PC-3 (cell line): ENCODE results near the gene DDC. TPM values are rescaled to one million over a fixed set of nuclear protein-coding genes. Genes with fewer than 3 reads are reported as not detected.

ENCODE experiments used
- ATAC-seq: fragments of 200-7000 bp; cut with Tn5 transposase; 2 replicates; pipeline ENCODE4 v1.9.1; 2020; ENCODE audit warnings: mild to moderate bottlenecking, moderate library complexity
- BruUV-seq: library from RNA; stranded (reverse); fragments of 400-500 nt; replicated peaks from 2 replicates; lab custom pipeline; 2021; lab: Mats Ljungman, UMichigan
- CTCF ChIA-PET: fragments of 300-600 bp; sonication (Branson Sonifier 250); formaldehyde crosslinking; loops from one replicate; lab custom pipeline; 2022; ENCODE audit warnings: antibody characterized with exemption; lab: Charles Lee
- POLR2A ChIA-PET: fragments of 300-600 bp; sonication (Branson Sonifier 250); formaldehyde crosslinking; loops from one replicate; lab custom pipeline; 2022; ENCODE audit warnings: antibody characterized with exemption; ENCODE audit not compliant: unreplicated experiment; lab: Charles Lee
- DNase-seq: peaks from one replicate; pipeline ENCODE4 v3.0.0-alpha.2; 2015
- H2AFZ ChIP-seq: fragments of 300-600 bp; sonication (generic); 2 replicates; pipeline ENCODE4 v1.6.0; 2016; ENCODE audit warnings: antibody characterized with exemption, low read length
- H3F3A ChIP-seq: fragments of 300-600 bp; sonication (generic); one replicate; pipeline ENCODE4 v1.6.0; 2017; ENCODE audit warnings: antibody characterized with exemption, low read length, control low read depth, mild to moderate bottlenecking; ENCODE audit not compliant: unreplicated experiment
- H3K27ac ChIP-seq: fragments of 300-600 bp; sonication (generic); 2 replicates; pipeline ENCODE4 v1.5.1; 2016; ENCODE audit warnings: mild to moderate bottlenecking, low read length
- H3K27me3 ChIP-seq: fragments of 300-600 bp; sonication (generic); 2 replicates; pipeline ENCODE4 v1.6.1; 2016; ENCODE audit warnings: low read length, mixed read lengths
- H3K36me3 ChIP-seq: fragments of 300-600 bp; sonication (generic); 2 replicates; pipeline ENCODE4 v1.6.1; 2016; ENCODE audit warnings: low read depth, mixed run types, low read length, mixed read lengths
- H3K4me1 ChIP-seq: fragments of 300-600 bp; sonication (generic); 2 replicates; pipeline ENCODE4 v1.5.1; 2016; ENCODE audit warnings: low read length; ENCODE audit not compliant: insufficient read depth
- H3K4me2 ChIP-seq: fragments of 300-600 bp; sonication (generic); 2 replicates; pipeline ENCODE4 v1.6.0; 2016; ENCODE audit warnings: low read length
- H3K4me3 ChIP-seq: fragments of 300-600 bp; sonication (generic); 2 replicates; pipeline ENCODE4 v1.5.1; 2016; ENCODE audit warnings: mild to moderate bottlenecking, low read length, mixed read lengths
- H3K79me2 ChIP-seq: fragments of 300-600 bp; sonication (generic); 2 replicates; pipeline ENCODE4 v1.6.1; 2017; ENCODE audit warnings: low read length, mixed read lengths
- H3K9ac ChIP-seq: fragments of 300-600 bp; sonication (generic); 2 replicates; pipeline ENCODE4 v1.6.0; 2016; ENCODE audit warnings: mild to moderate bottlenecking, low read length
- H3K9me2 ChIP-seq: fragments of 300-600 bp; sonication (generic); replicated peaks from 2 replicates; pipeline ENCODE4 v1.6.1; 2016; ENCODE audit warnings: mixed run types, low read length, mixed read lengths
- H3K9me3 ChIP-seq: fragments of 300-600 bp; sonication (generic); 2 replicates; pipeline ENCODE4 v1.6.1; 2016; ENCODE audit warnings: low read length, mixed read lengths
- H4K20me1 ChIP-seq: fragments of 300-600 bp; sonication (generic); 2 replicates; pipeline ENCODE4 v1.6.1; 2016; ENCODE audit warnings: low read length, mixed read lengths
- EZH2 ChIP-seq: fragments of 300-600 bp; sonication (generic); IDR thresholded peaks from one replicate; pipeline ENCODE4 v1.6.1; 2017; ENCODE audit warnings: antibody characterized with exemption, mild to moderate bottlenecking, low read length; ENCODE audit not compliant: unreplicated experiment
- EZH2phosphoT487 ChIP-seq: fragments of 300-600 bp; sonication (generic); IDR thresholded peaks from 2 replicates; pipeline ENCODE4 v1.6.1; 2018; ENCODE audit warnings: mild to moderate bottlenecking, antibody characterized with exemption, low read length, borderline replicate concordance
- intact Hi-C: fragments of 100-400 bp; cut with micrococcal nuclease; formaldehyde crosslinking; loops from 2 replicates; pipeline ENCODE4 v1.9.0; 2023
- total RNA-seq: library from RNA; depleted of rRNA; stranded (reverse); fragments of >200 nt; gene quantifications from 2 replicates; pipeline ENCODE4 v1.2.3, GENCODE V29; 2014
- TF ChIP-seq, protein P1 (sequence below): fragments of 300-600 bp; sonication (generic); conservative IDR thresholded peaks from 2 replicates; pipeline ENCODE4 v1.5.1; 2017; ENCODE audit warnings: antibody characterized with exemption, low read depth, mild to moderate bottlenecking, low read length

The DDC gene
- total RNA-seq, 1 experiment from 2014 or later = not detected

- POLR2A ChIA-PET = no interaction called here
- no peaks in the 10 kb centered on the region for H3K36me3 ChIP-seq
- H3K4me1 ChIP-seq = no peaks in the 10 kb centered on the region
- no peak overlapping the region for H2AFZ ChIP-seq
- no peak overlapping the region for H3K9ac ChIP-seq
- H3K27ac ChIP-seq = no peak overlapping the region
- ATAC-seq = no peak
- no TSS peak for BruUV-seq
- H3K27me3 ChIP-seq = no peaks in the 10 kb centered on the region
- no peak overlapping the region for H3K4me3 ChIP-seq
- no peaks in the 10 kb centered on the region for H3F3A ChIP-seq
- H4K20me1 ChIP-seq = no peaks in the 10 kb centered on the region
- DNase-seq = no peak
- H3K9me2 ChIP-seq = no peaks in the 10 kb centered on the region
- H3K79me2 ChIP-seq = no peaks in the 10 kb centered on the region
- TF ChIP-seq EZH2phosphoT487 (no peak), EZH2 (no peak)
- TF ChIP-seq, protein P1, sequence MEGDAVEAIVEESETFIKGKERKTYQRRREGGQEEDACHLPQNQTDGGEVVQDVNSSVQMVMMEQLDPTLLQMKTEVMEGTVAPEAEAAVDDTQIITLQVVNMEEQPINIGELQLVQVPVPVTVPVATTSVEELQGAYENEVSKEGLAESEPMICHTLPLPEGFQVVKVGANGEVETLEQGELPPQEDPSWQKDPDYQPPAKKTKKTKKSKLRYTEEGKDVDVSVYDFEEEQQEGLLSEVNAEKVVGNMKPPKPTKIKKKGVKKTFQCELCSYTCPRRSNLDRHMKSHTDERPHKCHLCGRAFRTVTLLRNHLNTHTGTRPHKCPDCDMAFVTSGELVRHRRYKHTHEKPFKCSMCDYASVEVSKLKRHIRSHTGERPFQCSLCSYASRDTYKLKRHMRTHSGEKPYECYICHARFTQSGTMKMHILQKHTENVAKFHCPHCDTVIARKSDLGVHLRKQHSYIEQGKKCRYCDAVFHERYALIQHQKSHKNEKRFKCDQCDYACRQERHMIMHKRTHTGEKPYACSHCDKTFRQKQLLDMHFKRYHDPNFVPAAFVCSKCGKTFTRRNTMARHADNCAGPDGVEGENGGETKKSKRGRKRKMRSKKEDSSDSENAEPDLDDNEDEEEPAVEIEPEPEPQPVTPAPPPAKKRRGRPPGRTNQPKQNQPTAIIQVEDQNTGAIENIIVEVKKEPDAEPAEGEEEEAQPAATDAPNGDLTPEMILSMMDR = no peak
- CTCF ChIA-PET = no interaction called here
- H3K4me2 ChIP-seq = no peak overlapping the region
- intact Hi-C loops = no loop called here
- no peaks in the 10 kb centered on the region for H3K9me3 ChIP-seq
These were observed 91.7 kb downstream of the DDC start for GRCh38 chr7:50473531-50473930.

DNA sequence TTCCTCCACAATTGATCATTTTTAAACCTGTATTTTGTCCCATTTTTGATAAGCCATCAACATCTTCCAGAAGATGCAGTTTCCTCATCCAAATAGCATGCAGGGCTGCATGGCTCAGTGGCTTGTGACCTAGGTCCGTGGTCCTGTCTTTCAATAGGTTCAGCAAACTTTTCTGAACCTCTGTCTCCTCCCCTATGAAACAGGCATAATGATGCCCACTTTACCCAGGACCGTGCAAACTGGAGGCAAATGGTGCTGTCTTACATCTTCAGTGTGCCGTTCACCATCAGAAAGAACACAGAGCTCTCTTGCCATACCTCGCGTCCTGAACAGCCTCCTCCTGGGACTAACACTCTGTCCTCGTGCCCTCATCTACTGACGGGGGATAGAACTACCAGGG lies 92.8 kb downstream of the DDC start:
- Histone ChIP-seq H3K9ac (no peak overlapping the region), H3K27ac (no peak overlapping the region), H3K9me2 (no peaks in the 10 kb centered on the region), H3K27me3 (no peaks in the 10 kb centered on the region), H3K36me3 (no peaks in the 10 kb centered on the region), H3K4me2 (no peak overlapping the region), H3K79me2 (no peaks in the 10 kb centered on the region), H4K20me1 (no peaks in the 10 kb centered on the region), H3K4me3 (no peak overlapping the region), H3K9me3 (no peaks in the 10 kb centered on the region), H3F3A (no peaks in the 10 kb centered on the region), H3K4me1 (peaks cover 5% of the 10 kb centered on the region; the same call in 1 of the 2 replicates), H2AFZ (no peak overlapping the region)
- TF ChIP-seq, protein P1 = no peak
- TF ChIP-seq EZH2phosphoT487 (no peak), EZH2 (no peak)
- CTCF ChIA-PET = no interaction called here
- BruUV-seq = no TSS peak
- intact Hi-C loops = no loop called here
- DNase-seq (no peak), ATAC-seq (no peak)
- POLR2A ChIA-PET = no interaction called here

DNA sequence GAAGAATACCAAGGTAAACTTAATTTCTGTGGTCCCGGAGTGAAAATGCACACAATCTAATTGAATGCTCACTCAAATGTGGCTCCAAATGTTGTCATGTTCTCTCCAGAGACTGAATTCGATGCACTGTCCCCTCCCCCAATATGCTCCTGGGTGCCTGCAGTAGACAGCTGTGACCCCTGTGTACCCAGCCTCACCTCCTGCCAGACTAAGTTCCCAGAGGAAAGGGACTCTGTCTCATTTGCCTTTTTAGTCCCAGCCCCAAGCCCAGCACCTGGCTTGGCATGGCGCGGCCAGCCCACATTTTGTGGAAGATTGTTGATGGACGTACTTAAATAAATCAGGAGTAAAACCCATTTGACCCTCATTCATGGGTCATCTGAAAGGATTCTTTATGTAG lies 93.2 kb downstream of the DDC start:
- POLR2A ChIA-PET = no interaction called here
- Histone ChIP-seq H3K36me3 (no peaks in the 10 kb centered on the region), H3K9me2 (no peaks in the 10 kb centered on the region), H3K27ac (no peak overlapping the region), H3K27me3 (no peaks in the 10 kb centered on the region), H3K4me3 (no peak overlapping the region), H2AFZ (no peak overlapping the region), H3K79me2 (no peaks in the 10 kb centered on the region), H3K9ac (no peak overlapping the region), H3K4me1 (peaks cover 5% of the 10 kb centered on the region; the same call in 1 of the 2 replicates), H3F3A (no peaks in the 10 kb centered on the region), H3K9me3 (no peaks in the 10 kb centered on the region), H4K20me1 (no peaks in the 10 kb centered on the region), H3K4me2 (no peak overlapping the region)
- CTCF ChIA-PET = no interaction called here
- ATAC-seq = no peak
- TF ChIP-seq EZH2phosphoT487 (no peak), EZH2 (no peak)
- TF ChIP-seq, protein P1 = no peak
- intact Hi-C loops = no loop called here
- BruUV-seq = no TSS peak
- DNase-seq = no peak
